Transverse colon (tissue), 4 donors: ENCODE results near the gene BLNK. TPM values are rescaled to one million over a fixed set of nuclear protein-coding genes. Genes with fewer than 3 reads are reported as not detected.
"Not testable (repeated sequence)": the region's sequence is repeated elsewhere in the genome, so short reads cannot be mapped to it uniquely, and the experiment has no call there.

Experiments used
- DNase-seq: peaks from one replicate; pipeline ENCODE4 v3.0.0-alpha.2; 2019
- H3K27ac ChIP-seq, 4 donors: fragments of 200-600 bp; sonication (generic); 2 replicates each; pipeline ENCODE4 v1.5.1; 2016 to 2018; ENCODE audit warnings: inconsistent platforms in 4 of 4
- H3K27me3 ChIP-seq: fragments of 200-600 bp; sonication (generic); 2 replicates; pipeline ENCODE4 v1.5.1; 2017; ENCODE audit warnings: inconsistent platforms
- H3K36me3 ChIP-seq, 4 donors: fragments of 200-600 bp; sonication (generic); 2 replicates each; pipeline ENCODE4 v1.5.1; 2017 to 2019; ENCODE audit warnings: inconsistent platforms in 4 of 4
- H3K4me1 ChIP-seq, 4 donors: fragments of 200-600 bp; sonication (generic); 2 replicates each; pipeline ENCODE4 v1.5.1; 2017 to 2020; ENCODE audit warnings: inconsistent platforms in 4 of 4
- H3K4me3 ChIP-seq, 4 donors: fragments of 200-600 bp; sonication (generic); 1 replicate in 1 of 4; 2 replicates in 3 of 4; pipeline versions ENCODE4 v1.5.1 to v1.6.1; 2017 to 2019; ENCODE audit warnings: inconsistent platforms in 4 of 4
- H3K9me3 ChIP-seq, 2 donors: fragments of 200-600 bp; sonication (generic); 2 replicates each; pipeline ENCODE4 v1.5.1; 2017 to 2019; ENCODE audit warnings: inconsistent platforms in 2 of 2
- EP300 ChIP-seq: sonication (generic); formaldehyde crosslinking; IDR thresholded peaks from one replicate; pipeline ENCODE4 v1.6.1; 2017; ENCODE audit warnings: antibody characterized with exemption, low read depth
- POLR2A ChIP-seq: fragments of 450-650 bp; IDR thresholded peaks from one replicate; pipeline ENCODE4 v1.6.1; 2016; ENCODE audit warnings: antibody characterized with exemption, mild to moderate bottlenecking, moderate library complexity
- POLR2AphosphoS5 ChIP-seq, 3 donors: sonication (generic); formaldehyde crosslinking; IDR thresholded peaks; one replicate each; pipeline ENCODE4 v1.6.1; 2016; ENCODE audit warnings: antibody characterized with exemption in 3 of 3
- WGBS, 2 donors: methylation state at CpG; one replicate each; pipeline ENCODE4 v1.1.5; 2018; ENCODE audit warnings: low coverage in 1 of 2; 5-methylcytosine and 5-hydroxymethylcytosine counted together
- in situ Hi-C, 4 donors: fragments of 200-750 bp; cut with MboI; loops; one replicate each; pipeline versions ENCODE4 v1.15.0 to v1.15.1; 2017; ENCODE audit warnings: low sequenced_read_pairs in 3 of 4, low pct_ligation_motif_present in 1 of 4, low pct_unique_long_range_greater_than_20kb in 1 of 4
- intact Hi-C: fragments of 100-400 bp; cut with DNase I; formaldehyde crosslinking; loops from one replicate; pipeline ENCODE4 v1.15.1; 2023; ENCODE audit warnings: low total_unique reads
- total RNA-seq, 4 donors: library from RNA; depleted of rRNA; stranded (reverse); fragments of >200 nt; gene quantifications; one replicate each; pipeline ENCODE4 v1.1.0, GENCODE V29; 2016
- TF ChIP-seq, protein P1 (sequence below), 5 experiments: fragments of 200-600 bp in 3 of 5; fragments of 450-650 bp in 2 of 5; sonication (generic) in 3 of 5; IDR thresholded peaks; 1 replicate in 2 of 5; 2 replicates in 3 of 5; pipeline ENCODE4 v1.5.1; 2016 to 2017; ENCODE audit warnings: antibody characterized with exemption in 5 of 5, inconsistent platforms in 3 of 5, mild to moderate bottlenecking in 2 of 5, moderate library complexity in 1 of 5

Gene BLNK
- total RNA-seq, 4 donors from 2014 or later = 5.6 to 21.8 (median 12.0) TPM

DNA sequence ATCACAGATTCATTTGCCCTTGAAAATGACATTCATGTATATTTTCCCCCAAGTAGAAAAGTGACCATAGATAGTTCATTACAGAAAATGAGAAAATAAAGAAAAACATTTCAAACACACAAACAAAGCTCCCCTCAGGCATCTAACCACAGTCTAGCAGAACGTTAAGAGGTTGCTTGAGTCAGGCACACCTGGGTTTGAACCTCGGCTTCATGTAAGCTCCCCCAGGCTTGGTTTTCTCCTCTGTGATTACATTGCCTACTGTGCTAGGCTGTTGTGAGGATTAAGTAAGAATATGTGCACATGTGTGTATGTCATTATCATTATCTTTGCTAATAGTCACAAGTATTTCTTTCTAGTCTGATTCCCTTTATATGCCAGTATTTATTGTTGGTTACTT, 42.0 kb upstream of the BLNK start:
- Histone ChIP-seq H3K4me1 (peaks cover 12 to 22% (median 15%) of the 10 kb centered on the region in 4 donors), H3K36me3 (no peaks in the 10 kb centered on the region), H3K9me3 (no peaks in the 10 kb centered on the region), H3K27me3 (no peaks in the 10 kb centered on the region), H3K27ac (no peak overlapping the region), H3K4me3 (no peak overlapping the region)
- in situ Hi-C loops (loop anchor here in 3 of 4 donors (25.0 kb wide), 1 partner anchor 301 kb away; no protein-coding TSS in a partner anchor), intact Hi-C loops (no loop called here)
- 73 to 75% methylated on average over 2 of the region's 2 CpGs for WGBS, 2 donors
- no peak for TF ChIP-seq EP300
- no peak for TF ChIP-seq POLR2A
- TF ChIP-seq, protein P1, sequence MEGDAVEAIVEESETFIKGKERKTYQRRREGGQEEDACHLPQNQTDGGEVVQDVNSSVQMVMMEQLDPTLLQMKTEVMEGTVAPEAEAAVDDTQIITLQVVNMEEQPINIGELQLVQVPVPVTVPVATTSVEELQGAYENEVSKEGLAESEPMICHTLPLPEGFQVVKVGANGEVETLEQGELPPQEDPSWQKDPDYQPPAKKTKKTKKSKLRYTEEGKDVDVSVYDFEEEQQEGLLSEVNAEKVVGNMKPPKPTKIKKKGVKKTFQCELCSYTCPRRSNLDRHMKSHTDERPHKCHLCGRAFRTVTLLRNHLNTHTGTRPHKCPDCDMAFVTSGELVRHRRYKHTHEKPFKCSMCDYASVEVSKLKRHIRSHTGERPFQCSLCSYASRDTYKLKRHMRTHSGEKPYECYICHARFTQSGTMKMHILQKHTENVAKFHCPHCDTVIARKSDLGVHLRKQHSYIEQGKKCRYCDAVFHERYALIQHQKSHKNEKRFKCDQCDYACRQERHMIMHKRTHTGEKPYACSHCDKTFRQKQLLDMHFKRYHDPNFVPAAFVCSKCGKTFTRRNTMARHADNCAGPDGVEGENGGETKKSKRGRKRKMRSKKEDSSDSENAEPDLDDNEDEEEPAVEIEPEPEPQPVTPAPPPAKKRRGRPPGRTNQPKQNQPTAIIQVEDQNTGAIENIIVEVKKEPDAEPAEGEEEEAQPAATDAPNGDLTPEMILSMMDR (IDR thresholded peaks at IDR 0.05) = no peak
- TF ChIP-seq POLR2AphosphoS5 (IDR thresholded peaks at IDR 0.05) = no peak
- DNase-seq = no peak

- peaks cover 12 to 22% (median 15%) of the 10 kb centered on the region in 4 donors for H3K4me1 ChIP-seq
- no peak for DNase-seq
- no peak overlapping the region for H3K4me3 ChIP-seq
- intact Hi-C loops (no loop called here), in situ Hi-C loops (loop anchor here in 3 of 4 donors (25.0 kb wide), 1 partner anchor 299 kb away; no protein-coding TSS in a partner anchor)
- no peaks in the 10 kb centered on the region for H3K36me3 ChIP-seq
- 68 to 71% methylated on average over 3 of the region's 3 CpGs for WGBS, 2 donors
- H3K9me3 ChIP-seq = no peaks in the 10 kb centered on the region
- H3K27me3 ChIP-seq = no peaks in the 10 kb centered on the region
- TF ChIP-seq POLR2AphosphoS5 (IDR thresholded peaks at IDR 0.05) (no peak), POLR2A (no peak)
- TF ChIP-seq, protein P1 (IDR thresholded peaks at IDR 0.05) = no peak
- no peak overlapping the region for H3K27ac ChIP-seq
These were observed 39.9 kb upstream of the BLNK start for GRCh38 chr10:96311180-96311715.

DNA sequence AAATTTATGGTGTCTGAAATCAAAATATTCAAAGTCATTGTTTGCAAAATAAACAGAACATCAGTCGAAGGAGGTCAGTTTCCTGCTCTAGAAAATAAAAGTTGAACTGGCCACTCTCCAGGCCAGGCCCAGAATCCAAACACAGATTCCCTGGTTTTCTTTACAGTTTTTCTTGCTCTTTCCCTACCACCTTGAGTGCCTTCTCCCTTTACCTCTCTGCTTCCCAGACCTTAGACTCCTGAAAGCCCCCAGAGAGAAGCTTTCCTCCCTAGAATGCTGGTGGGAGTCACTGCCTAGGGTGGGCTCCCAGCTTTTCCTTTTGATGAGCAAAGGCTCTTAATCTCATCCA, 38.9 kb upstream of the BLNK start:
- H3K36me3 ChIP-seq = no peaks in the 10 kb centered on the region
- H3K4me1 ChIP-seq = peaks cover 12 to 22% (median 15%) of the 10 kb centered on the region in 4 donors
- H3K9me3 ChIP-seq = no peaks in the 10 kb centered on the region
- H3K27me3 ChIP-seq = no peaks in the 10 kb centered on the region
- TF ChIP-seq EP300 (no peak), POLR2A (no peak), POLR2AphosphoS5 (IDR thresholded peaks at IDR 0.05) (no peak)
- TF ChIP-seq, protein P1 (IDR thresholded peaks at IDR 0.05) = no peak
- in situ Hi-C loops = loop anchor here in 3 of 4 donors (25.0 kb wide), 1 partner anchor 298 kb away; no protein-coding TSS in a partner anchor
- DNase-seq = no peak
- WGBS, 2 donors = 14 to 17% methylated on average over 1 of the region's 1 CpG
- intact Hi-C loops = no loop called here
- peak overlapping the region; percentile 9 to 62 (median 50) for H3K27ac ChIP-seq
- no peak overlapping the region for H3K4me3 ChIP-seq

DNA sequence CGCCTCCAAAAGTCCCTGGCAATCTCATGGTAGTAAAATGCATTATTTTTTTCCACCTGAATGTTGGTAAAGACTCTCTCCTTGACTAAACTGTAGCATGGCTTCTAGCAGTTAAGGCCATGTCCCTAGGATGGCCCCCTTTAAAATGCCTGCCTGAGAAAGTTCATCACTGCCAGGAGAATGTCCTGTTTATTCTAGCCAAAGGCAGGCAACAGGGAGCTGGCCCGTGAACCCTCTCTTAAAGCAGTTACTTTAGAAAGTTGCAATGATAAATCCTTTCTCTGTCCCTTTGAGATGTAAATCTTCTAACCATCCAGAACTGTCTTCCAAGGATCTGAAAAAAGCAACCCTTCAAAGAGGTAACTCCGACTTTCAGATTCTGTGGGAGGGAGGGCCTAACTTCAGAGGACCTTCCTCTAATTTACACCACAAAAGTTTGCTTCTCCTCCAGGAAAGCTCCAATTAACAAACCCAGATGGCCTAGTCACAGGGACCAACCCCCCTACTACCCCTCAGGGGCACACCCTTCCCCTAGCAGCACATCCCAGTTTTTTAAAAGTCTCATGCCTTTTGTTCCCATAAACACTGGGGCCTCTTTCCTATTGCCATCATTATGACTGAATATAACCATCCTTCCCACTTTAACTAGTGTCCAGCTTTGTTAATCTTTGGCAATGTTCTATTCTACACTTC, 38.4 kb upstream of the BLNK start:
- no peak for TF ChIP-seq EP300
- TF ChIP-seq, protein P1 (IDR thresholded peaks at IDR 0.05) = no peak
- TF ChIP-seq POLR2A = no peak
- no peak for TF ChIP-seq POLR2AphosphoS5 (IDR thresholded peaks at IDR 0.05)
- intact Hi-C loops (no loop called here), in situ Hi-C loops (loop anchor here in 3 of 4 donors (25.0 kb wide), 1 partner anchor 297 kb away; no protein-coding TSS in a partner anchor)
- WGBS, 2 donors = 14 to 46% methylated on average over 1 to 3 of the region's 3 CpGs
- H3K27me3 ChIP-seq = no peaks in the 10 kb centered on the region
- no peak for DNase-seq
- H3K4me1 ChIP-seq = peaks cover 12 to 22% (median 15%) of the 10 kb centered on the region in 4 donors
- H3K4me3 ChIP-seq = no peak overlapping the region
- no peaks in the 10 kb centered on the region for H3K36me3 ChIP-seq
- peak overlapping the region in 3 of 4 donors; percentile 45 to 62 (median 56) for H3K27ac ChIP-seq
- no peaks in the 10 kb centered on the region for H3K9me3 ChIP-seq

- H3K36me3 ChIP-seq, H3K27ac ChIP-seq, H3K9me3 ChIP-seq, H3K27me3 ChIP-seq, H3K4me3 ChIP-seq, DNase-seq, intact Hi-C loops: not testable (repeated sequence)
- peaks cover 12 to 22% (median 15%) of the 10 kb centered on the region in 4 donors for H3K4me1 ChIP-seq
- in situ Hi-C loops = loop anchor here in 3 of 4 donors (25.0 kb wide), 1 partner anchor 297 kb away; no protein-coding TSS in a partner anchor
- WGBS, 2 donors = 69 to 93% methylated on average over 2 to 4 of the region's 4 CpGs
These were observed 37.5 kb upstream of the BLNK start for GRCh38 chr10:96308854-96309253.
